RCC 7860 (cell line): ENCODE data around the gene CALCOCO1.
"Not testable (repeated sequence)": the region's sequence is repeated elsewhere in the genome, so short reads cannot be mapped to it uniquely, and the experiment has no call there.

Experiments used
- DNase-seq: peaks from one replicate; pipeline ENCODE4 v3.0.0-alpha.2; 2015; ENCODE audit warnings: low spot score
- FAIRE-seq: peaks from 2 replicates; lab custom pipeline; 2012; peaks lifted over from hg19 to GRCh38; lab: Jason Lieb, UNC

Gene CALCOCO1

GRCh38 chr12:53699678-53700025, 27.6 kb downstream of the CALCOCO1 start:
- DNase-seq (no peak), FAIRE-seq (no peak)

GRCh38 chr12:53698948-53699677, 28.1 kb downstream of the CALCOCO1 start:
- FAIRE-seq, result no peak
- DNase-seq, result no peak

- DNase-seq, result no peak
- FAIRE-seq, result no peak
Measured at GRCh38 chr12:53696655-53697331, 30.5 kb downstream of the CALCOCO1 start.

DNA sequence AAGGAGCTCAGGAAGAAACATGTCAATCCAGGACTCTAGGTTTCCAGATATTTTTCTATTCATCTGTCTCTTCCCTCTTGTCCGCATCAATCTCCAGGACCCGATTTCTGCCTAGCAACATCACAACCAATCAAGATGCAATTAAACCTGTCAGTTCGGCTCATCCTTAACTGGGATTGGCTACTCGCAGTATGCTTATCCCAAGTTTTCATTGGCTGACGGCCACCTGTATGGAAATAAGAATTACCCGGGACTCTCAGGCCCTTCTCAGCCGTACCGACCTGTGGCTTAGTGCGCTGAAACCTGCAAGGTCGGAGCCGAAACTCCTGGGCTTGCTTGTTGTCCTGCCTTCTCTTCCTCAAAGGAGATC, 31.0 kb downstream of the CALCOCO1 start:
- peak; percentile 39 for DNase-seq
- peak; percentile 48 for FAIRE-seq

- peak; percentile 15 for DNase-seq
- FAIRE-seq, result no peak
Measured at GRCh38 chr12:53695152-53696145, 31.8 kb downstream of the CALCOCO1 start.

DNA sequence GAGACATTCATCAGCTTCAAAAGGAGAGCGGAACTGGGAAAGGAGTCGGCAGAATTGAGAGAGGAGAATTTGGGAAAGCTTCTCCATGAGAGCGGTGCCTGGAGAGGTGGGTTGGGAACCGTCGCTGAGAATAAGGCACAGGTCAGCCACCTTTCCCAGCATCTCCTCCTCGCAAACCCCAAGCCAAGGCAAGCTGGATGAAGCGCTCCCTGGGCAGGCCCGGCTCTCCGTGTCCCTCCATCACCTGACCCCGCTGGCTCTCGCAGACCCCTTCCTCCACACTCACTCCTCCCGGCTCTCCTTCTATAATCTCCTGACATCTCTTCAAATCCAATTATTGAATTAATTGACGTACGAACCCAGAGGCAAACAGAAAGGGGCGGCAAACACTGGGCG, 32.5 kb downstream of the CALCOCO1 start:
- FAIRE-seq, result no peak
- no peak for DNase-seq

DNA sequence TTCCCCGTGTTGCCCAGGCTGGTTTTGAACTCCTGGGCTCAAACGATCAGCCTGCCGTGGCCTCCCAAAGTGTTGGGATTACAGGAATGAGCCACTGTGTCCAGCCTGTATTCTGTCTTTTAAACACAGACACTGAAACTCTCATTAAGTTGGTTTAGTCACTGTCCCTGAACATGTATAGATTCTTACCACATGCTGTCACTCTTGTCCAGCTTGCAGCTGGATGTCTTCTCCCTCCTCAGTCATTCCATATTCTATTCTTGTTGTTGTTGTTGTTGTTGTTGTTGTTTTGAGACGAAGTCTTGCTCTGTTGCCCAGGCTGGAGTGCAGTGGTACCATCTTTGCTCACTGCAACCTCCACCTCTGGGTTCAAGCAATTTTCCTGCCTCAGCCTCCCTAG, 39.1 kb downstream of the CALCOCO1 start:
- FAIRE-seq, result no peak
- DNase-seq, result no peak

GRCh38 chr12:53686436-53686835, 40.8 kb downstream of the CALCOCO1 start:
- no peak for DNase-seq
- no peak for FAIRE-seq

DNA sequence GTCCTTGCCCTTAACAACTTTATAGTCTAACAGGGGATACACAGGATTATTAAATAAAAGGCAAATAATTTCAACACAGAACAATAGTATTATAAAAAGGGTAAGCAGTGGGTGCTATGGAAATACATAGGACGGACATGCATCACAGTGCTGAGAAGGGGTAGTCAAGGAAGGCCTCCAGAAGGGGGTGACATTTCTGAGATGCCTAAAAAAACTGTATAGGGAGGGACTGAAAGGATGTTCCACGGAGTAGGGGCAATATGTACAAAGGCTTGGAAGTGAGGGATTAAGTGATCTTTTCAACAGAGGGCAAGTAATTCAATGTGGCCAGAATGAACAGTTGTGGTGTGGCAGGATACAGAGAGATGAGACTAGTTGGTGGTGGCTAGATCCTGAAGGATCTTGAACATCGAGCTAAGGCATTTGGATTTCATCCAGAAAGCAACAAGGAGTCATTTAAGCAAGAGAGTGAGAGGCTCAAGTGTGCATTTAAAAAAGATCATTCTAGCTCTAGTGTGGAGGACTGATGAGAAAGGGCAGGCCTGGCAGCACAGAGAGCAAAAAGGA, 42.5 kb downstream of the CALCOCO1 start:
- DNase-seq (no peak), FAIRE-seq (no peak)

DNA sequence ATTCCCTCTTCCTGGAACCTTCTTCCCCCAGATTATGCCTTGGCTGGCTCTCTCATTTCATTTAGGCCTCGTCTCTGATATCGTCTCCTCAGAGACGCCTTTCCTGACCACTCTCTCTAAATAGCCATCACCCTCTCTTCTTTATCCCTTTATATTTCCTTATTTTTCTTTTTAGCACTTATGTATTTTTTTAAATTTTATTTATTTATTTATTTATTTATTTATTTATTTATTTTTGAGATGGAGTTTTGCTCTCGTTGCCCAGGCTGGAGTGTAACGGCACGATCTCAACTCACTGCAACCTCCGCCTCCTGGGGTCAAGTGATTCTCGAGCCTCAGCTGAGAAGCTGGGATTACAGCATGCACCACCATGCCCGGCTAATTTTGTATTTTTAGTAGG, 43.3 kb downstream of the CALCOCO1 start:
- no peak for DNase-seq
- no peak for FAIRE-seq

GRCh38 chr12:53683494-53683893, 43.8 kb downstream of the CALCOCO1 start:
- DNase-seq (no peak), FAIRE-seq (no peak)

GRCh38 chr12:53680061-53680460, 47.2 kb downstream of the CALCOCO1 start:
- not testable (repeated sequence) for FAIRE-seq, DNase-seq

DNA sequence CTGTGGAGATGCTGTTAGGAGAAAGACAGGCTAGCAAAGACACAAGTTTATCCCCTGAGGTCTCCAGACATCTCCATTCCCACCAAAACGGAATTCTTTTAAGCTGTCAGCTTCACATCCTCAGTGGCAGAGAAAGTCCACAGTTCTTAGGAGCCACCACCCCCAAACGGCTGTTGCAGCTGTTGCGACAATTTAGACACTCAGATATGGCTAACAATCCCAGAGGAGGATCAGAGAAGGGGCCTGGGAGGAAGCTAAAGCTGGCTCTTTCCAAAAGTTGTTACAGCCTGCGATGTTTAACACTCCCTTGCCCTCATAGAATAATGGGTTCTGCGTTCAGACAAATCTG, 49.5 kb downstream of the CALCOCO1 start:
- FAIRE-seq (no peak), DNase-seq (no peak)

DNA sequence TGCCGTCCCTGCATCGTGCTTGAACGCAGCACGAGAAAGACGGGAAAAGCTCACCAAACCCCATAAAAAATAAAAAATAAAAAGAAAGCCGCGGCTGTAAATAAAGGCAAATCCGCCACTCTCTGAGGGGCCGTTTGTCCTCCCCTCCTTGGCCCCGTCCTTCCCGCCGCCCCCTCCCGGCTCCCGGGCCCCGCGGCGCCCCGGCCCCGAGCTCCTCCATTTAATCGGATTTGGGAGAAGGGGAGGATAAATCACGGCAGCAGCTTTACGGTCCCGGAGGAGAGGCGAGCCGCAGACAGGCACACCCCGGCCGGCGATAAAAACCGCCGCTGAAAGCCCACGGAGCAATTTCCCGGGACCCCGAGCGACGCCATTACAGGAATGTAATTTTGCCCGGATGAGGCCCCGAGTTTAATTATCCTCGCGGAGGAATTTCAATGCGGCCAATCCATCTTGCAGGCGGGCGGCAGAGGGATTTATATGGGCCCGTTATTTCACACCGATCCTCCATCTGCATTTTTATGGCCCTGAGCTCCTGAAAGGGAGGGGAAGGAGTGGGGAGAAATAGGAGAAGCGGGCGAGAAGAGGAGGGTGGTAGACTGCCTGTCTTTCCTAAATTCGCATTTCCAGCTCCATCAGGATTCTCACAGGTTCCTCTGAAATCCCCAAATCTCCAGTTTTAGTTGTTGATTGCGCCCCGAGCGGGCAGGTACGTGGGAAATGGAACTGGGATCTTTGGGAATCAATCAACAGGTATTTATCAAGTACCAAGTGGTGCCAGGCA, 50.0 kb downstream of the CALCOCO1 start:
- FAIRE-seq (no peak), DNase-seq (no peak)

- DNase-seq (no peak), FAIRE-seq (no peak)
Measured at GRCh38 chr12:53676656-53677015, 50.6 kb downstream of the CALCOCO1 start.

DNA sequence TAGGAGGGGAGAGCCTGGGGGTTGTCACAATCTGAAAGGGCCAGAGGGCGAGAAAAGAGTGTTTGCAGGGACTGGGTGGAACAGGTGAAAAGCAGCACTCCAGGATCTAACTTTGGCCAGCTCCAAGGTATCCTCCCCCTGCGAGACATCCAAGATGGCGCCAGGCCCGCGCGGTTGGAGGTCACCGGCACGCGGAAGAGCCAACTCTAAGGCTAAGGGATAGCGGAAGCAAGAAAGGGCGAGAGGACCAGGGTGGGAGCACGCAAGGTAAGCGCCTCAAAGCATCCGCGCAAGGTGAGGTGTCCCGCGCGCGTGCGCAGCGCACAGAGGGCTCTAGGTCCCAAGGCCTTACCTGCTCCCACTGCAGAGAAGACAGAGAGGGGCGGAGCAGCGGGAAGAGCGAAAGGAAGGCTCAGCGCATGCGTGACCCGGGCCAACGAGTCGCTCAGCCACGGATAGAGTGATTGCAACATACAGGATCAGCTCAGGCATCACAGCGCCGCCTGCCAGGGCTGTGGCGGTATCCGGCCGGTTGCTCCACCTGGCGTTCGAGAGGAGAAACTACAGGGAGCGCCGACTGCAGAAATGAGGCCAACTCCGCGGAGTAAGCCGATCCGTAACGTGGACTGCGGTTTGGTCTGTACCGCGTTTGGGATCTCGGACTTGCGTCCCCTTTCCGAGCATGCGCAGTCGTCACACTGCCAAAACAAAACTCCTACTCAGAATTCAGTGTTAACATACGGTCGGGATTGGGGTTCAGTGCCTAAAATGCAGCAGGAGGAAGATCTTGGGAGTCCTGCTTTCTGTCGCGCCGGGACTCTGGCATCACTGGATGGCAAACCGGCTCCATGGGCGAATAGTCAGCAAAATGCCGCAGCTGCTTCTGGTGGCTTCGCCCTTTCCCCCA, 51.3 kb downstream of the CALCOCO1 start, which contains the start of gene ATP5MC2:
ATP5MC2 (minus strand) TSS at position 383 of the 907 bp plus-strand sequence. CDS start 3,469 bp downstream, outside the sequence.
- peak; percentile 74 for FAIRE-seq
- DNase-seq, result peak; percentile 97

DNA sequence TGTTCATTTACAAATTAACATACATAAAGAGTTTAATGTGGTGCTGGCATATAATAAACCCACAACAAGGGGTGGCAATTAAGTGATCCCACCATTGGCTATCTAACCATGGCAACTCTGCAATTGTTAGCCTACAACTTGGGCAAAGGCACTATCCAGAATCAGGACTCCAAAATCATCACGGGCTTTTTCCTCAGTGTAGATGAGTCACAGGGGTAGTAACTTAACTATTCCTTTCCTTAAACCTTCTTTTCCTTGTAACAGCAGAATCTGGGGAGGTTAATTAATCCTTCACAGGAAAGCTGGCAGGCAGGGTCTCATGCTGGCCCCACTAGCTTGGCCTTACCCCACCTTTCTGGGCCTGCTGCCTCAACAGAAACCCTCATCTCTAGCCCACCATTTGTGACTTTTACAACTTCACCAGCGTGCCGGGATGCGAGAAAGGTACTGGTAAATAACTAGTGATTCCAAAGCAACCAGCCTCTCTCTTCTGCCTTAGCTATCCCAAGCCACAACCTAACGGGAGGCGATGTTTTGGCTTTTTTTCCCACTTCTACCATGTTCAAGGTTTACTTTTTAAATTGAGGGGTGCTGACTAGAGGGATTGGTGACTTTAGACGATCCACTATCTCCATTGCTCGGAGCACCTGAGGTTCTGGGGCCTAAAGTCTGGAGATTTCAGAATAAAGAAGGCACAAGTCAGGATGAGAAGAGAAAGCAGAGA, 52.1 kb downstream of the CALCOCO1 start:
- DNase-seq (no peak), FAIRE-seq (no peak)

- DNase-seq, result no peak
- FAIRE-seq, result no peak
Measured at GRCh38 chr12:53670971-53671370, 56.3 kb downstream of the CALCOCO1 start.

DNA sequence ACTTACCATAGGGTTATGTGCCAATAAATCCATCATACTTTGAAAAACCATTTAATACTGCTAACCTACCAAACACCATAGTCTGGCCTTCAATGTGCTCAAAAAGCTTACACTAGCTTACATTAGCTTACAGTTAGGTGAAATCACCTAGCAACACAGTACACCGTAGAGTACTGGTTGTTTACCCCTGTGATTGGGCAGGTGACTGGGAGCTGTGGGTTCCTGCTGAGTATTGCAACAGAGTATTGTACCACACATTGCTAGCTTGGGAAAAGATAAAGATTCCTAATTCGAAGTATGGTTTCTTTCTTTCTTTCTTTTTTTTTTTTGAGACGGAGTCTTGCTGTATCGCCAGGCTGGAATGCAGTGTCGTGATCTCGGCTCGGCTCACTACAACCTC, 56.9 kb downstream of the CALCOCO1 start:
- FAIRE-seq (no peak), DNase-seq (no peak)
